Activated CD4-positive, alpha-beta T cell treated with anti-CD3 and anti-CD28 coated beads, Interleukin-2, amount 10 ng/mL, durations not matched to agents 24 days and 14 days (primary cell): ENCODE data around the gene C1orf159. TPM values are rescaled to one million over a fixed set of nuclear protein-coding genes. Genes with fewer than 3 reads are reported as not detected.

ENCODE experiments used
- DNase-seq: peaks from one replicate; pipeline ENCODE4 v3.0.0; 2022
- H3K27ac Mint-ChIP-seq: one replicate; pipeline ENCODE4 v1.8.0; 2022; ENCODE audit warnings: mild to moderate bottlenecking, mixed read lengths
- H3K27me3 Mint-ChIP-seq: one replicate; pipeline ENCODE4 v1.8.0; 2022; ENCODE audit warnings: mixed read lengths
- H3K36me3 Mint-ChIP-seq: one replicate; pipeline ENCODE4 v1.8.0; 2022; ENCODE audit warnings: low read depth, mild to moderate bottlenecking, mixed read lengths
- H3K4me1 Mint-ChIP-seq: one replicate; pipeline ENCODE4 v1.8.0; 2021; ENCODE audit warnings: mixed read lengths
- H3K4me3 Mint-ChIP-seq: one replicate; pipeline ENCODE4 v1.8.0; 2022; ENCODE audit warnings: mild to moderate bottlenecking, moderate library complexity, mixed read lengths
- H3K9me3 Mint-ChIP-seq: one replicate; pipeline ENCODE4 v1.8.0; 2021; ENCODE audit warnings: mixed read lengths
- intact Hi-C: fragments of 100-400 bp; cut with micrococcal nuclease; formaldehyde crosslinking; loops from one replicate; pipeline ENCODE4 v1.15.1; 2023
- total RNA-seq: library from RNA; stranded (reverse); gene quantifications from 2 replicates; pipeline ENCODE4 v1.2.3, GENCODE V29; 2022

The C1orf159 gene
- total RNA-seq, 1 donor from 2014 or later = 28.0 TPM

DNA sequence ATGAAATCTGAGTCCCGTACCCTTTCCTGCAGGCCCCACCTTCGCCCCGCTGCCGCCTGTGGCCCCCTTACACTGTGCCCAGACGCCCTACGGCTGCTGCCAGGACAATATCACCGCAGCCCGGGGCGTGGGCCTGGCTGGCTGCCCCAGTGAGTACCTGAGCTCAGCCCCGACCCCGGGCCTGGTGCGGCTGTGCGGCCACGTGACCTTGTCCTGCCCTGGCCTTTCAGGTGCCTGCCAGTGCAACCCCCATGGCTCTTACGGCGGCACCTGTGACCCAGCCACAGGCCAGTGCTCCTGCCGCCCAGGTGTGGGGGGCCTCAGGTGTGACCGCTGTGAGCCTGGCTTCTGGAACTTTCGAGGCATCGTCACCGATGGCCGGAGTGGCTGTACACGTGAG, 70.8 kb downstream of the C1orf159 start:
- peaks cover 2% of the 10 kb centered on the region for H3K36me3 Mint-ChIP-seq
- H3K27ac Mint-ChIP-seq = no peak overlapping the region
- H3K4me1 Mint-ChIP-seq = no peaks in the 10 kb centered on the region
- H3K9me3 Mint-ChIP-seq = no peaks in the 10 kb centered on the region
- no peaks in the 10 kb centered on the region for H3K27me3 Mint-ChIP-seq
- intact Hi-C loops = no loop called here
- DNase-seq = no peak
- no peak overlapping the region for H3K4me3 Mint-ChIP-seq

DNA sequence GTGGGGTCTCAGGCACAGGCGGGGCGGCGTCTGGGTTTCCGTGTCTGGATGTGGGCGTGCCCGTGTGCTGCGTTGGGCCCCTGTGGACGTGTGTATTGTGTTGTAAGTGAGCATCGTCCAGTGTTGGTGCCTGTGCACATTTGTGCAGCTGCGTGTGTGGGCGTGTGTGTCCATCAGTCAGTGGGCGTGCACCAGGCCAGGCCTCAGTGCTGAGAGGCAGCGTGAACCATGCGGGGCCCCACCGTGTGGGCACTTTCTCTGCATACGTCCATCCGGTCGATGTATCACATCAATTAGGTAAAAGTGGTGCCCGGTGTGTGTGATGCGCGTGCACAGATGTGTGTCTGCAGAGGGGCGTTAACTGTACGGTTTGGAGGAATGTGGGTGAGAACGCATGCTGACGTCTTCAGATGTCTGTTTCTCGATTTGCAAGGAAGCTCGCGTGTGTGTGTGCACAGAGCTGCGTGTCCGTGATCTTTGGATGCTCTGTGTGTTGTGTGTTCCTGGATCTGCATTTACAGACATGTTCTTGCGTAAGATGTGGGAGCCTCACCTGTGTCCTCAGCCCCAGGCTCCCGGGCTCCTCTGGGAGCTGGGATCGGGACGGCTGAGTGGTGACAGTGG, 71.3 kb downstream of the C1orf159 start:
- Mint-ChIP-seq H3K36me3 (peaks cover 2% of the 10 kb centered on the region), H3K4me3 (no peak overlapping the region)

DNA sequence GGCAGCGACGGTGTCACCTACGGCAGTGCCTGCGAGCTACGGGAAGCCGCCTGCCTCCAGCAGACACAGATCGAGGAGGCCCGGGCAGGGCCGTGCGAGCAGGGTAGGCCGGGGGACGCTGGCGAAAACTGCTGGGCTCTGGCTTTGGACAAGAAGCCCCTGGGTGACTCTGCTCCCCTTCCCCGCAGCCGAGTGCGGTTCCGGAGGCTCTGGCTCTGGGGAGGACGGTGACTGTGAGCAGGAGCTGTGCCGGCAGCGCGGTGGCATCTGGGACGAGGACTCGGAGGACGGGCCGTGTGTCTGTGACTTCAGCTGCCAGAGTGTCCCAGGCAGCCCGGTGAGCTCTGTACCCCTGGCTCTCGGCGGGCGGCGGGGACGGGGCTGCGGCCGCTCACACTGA, 72.0 kb downstream of the C1orf159 start:
- intact Hi-C loops = no loop called here
- Mint-ChIP-seq H3K4me1 (peaks cover 9% of the 10 kb centered on the region), H3K36me3 (peaks cover 2% of the 10 kb centered on the region), H3K4me3 (no peak overlapping the region), H3K9me3 (no peaks in the 10 kb centered on the region), H3K27me3 (peaks cover 7% of the 10 kb centered on the region), H3K27ac (no peak overlapping the region)
- DNase-seq = no peak

More for the DNA sequence above, 71.3 kb downstream of the C1orf159 start:
- H3K27ac Mint-ChIP-seq = no peak overlapping the region
- intact Hi-C loops = no loop called here
- peaks cover 3% of the 10 kb centered on the region for H3K4me1 Mint-ChIP-seq
- peaks cover 2% of the 10 kb centered on the region for H3K27me3 Mint-ChIP-seq
- DNase-seq = no peak
- no peaks in the 10 kb centered on the region for H3K9me3 Mint-ChIP-seq

DNA sequence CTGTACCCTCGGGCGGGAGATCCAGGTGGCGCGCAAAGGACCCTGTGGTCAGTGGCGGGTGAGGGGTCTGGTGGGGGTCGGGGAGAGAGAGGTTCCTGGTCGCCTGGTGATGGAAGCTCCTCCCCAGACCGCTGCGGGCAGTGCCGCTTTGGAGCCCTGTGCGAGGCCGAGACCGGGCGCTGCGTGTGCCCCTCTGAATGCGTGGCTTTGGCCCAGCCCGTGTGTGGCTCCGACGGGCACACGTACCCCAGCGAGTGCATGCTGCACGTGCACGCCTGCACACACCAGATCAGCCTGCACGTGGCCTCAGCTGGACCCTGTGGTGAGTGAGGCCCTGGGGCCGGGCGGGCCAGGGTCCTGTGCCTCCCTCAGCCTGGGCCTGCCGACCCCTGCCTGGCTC, 72.5 kb downstream of the C1orf159 start:
- H3K27me3 Mint-ChIP-seq = peaks cover 12% of the 10 kb centered on the region

DNA sequence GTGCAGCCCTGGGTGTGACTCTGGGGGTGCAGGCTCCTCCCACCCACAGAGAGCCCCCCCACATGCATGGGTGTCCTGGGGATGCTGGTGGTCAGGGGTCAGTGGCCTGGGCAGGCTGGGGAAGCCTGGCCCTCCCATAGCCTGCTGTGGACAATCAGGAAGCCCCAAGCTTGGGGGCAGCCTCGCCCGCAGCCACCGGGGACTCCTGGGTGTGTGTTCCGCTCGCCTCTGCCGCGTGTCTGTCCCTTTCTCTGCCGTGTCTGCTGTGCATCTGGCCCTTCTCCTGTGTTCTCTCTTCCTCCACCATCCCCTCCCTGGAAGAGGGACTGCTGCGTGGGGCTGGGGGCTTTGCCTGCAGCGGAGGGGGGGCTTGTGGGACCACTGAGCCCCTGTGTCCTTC, 73.1 kb downstream of the C1orf159 start:
- intact Hi-C loops = no loop called here
- Mint-ChIP-seq H3K9me3 (no peaks in the 10 kb centered on the region), H3K4me3 (no peak overlapping the region), H3K36me3 (peaks cover 2% of the 10 kb centered on the region), H3K4me1 (peaks cover 13% of the 10 kb centered on the region), H3K27ac (no peak overlapping the region), H3K27me3 (peaks cover 14% of the 10 kb centered on the region)
- DNase-seq = no peak

More for the DNA sequence above, 72.5 kb downstream of the C1orf159 start:
- no peak for DNase-seq
- intact Hi-C loops = no loop called here
- Mint-ChIP-seq H3K36me3 (peaks cover 2% of the 10 kb centered on the region), H3K27ac (no peak overlapping the region), H3K9me3 (no peaks in the 10 kb centered on the region), H3K4me3 (no peak overlapping the region), H3K4me1 (peaks cover 13% of the 10 kb centered on the region)

DNA sequence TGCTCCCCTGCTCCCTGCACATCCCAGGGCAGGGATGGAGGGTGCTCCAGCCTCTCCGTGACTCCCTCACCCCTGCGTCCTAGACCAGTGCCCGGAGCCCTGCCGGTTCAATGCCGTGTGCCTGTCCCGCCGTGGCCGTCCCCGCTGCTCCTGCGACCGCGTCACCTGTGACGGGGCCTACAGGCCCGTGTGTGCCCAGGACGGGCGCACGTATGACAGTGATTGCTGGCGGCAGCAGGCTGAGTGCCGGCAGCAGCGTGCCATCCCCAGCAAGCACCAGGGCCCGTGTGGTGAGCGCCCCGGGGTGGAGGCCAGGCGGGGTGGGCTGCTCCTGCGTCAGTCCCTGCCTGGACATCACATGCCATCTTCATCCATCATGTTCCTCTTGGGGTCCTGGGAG, 74.0 kb downstream of the C1orf159 start:
- no peaks in the 10 kb centered on the region for H3K9me3 Mint-ChIP-seq
- H3K27me3 Mint-ChIP-seq = peaks cover 15% of the 10 kb centered on the region
- no peak for DNase-seq
- H3K36me3 Mint-ChIP-seq = no peaks in the 10 kb centered on the region
- intact Hi-C loops = loop anchor here (2.0 kb wide), 1 partner anchor 17 kb away; no protein-coding TSS in a partner anchor
- peak overlapping the region; percentile 15 for H3K4me3 Mint-ChIP-seq
- H3K27ac Mint-ChIP-seq = no peak overlapping the region
- H3K4me1 Mint-ChIP-seq = peaks cover 13% of the 10 kb centered on the region

DNA sequence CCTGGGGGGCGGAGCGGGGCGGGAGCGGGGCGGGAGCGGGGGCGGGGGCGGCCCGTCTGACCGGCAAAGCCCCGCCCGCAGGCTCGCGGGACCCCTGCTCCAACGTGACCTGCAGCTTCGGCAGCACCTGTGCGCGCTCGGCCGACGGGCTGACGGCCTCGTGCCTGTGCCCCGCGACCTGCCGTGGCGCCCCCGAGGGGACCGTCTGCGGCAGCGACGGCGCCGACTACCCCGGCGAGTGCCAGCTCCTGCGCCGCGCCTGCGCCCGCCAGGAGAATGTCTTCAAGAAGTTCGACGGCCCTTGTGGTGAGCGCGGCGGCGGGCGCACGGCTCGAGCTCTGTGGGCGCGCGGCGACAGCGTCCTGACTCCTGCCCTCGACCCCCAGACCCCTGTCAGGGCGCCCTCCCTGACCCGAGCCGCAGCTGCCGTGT, 74.8 kb downstream of the C1orf159 start:
- Mint-ChIP-seq H3K36me3 (no peaks in the 10 kb centered on the region), H3K27ac (no peak overlapping the region), H3K4me1 (peaks cover 13% of the 10 kb centered on the region), H3K9me3 (no peaks in the 10 kb centered on the region), H3K27me3 (peaks cover 16% of the 10 kb centered on the region), H3K4me3 (no peak overlapping the region)
- peak; percentile 75 for DNase-seq
- intact Hi-C loops = loop anchor here (2.0 kb wide), 1 partner anchor 18 kb away; no protein-coding TSS in a partner anchor

DNA sequence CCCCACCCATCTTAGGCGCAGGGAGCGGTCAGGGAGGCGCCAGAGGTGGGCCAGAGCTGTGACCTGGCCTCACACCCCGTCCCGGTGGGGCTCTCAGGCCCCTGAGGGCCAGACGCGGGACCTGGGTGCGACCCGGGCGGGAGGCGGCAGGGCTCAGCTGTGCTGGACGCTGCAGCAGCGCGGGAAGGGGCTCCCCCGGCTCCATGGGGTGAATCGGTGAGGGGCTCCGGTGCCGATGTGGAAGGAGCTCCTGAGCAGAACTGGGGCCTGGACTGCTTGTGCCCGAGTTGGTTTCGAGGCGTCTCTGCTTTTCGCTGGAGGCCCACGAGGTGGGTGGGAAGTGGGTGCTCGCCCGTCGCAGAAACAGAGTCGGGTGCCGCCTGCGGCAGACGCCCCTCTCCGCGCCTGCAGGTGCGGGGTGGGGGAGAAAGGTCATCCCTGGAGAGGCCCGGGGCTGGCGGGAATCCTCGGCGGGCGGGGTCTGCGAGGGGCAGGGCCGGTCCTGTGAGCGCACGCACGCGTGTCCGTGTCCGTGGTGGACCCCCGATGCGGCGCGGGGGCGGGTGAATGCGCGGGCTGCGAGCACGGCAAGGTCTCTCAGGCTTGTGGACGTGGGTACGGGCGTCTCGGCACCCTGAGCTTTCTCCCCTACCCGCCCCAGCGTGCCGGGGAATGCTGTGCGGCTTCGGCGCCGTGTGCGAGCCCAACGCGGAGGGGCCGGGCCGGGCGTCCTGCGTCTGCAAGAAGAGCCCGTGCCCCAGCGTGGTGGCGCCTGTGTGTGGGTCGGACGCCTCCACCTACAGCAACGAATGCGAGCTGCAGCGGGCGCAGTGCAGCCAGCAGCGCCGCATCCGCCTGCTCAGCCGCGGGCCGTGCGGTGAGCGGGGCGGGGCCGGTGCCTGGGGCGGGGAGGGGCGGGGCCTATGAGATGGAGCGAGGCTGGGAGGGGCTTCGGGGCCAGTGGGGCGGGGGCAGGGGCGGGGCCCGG, 75.6 kb downstream of the C1orf159 start:
- H3K27me3 Mint-ChIP-seq = peaks cover 20% of the 10 kb centered on the region
- no peaks in the 10 kb centered on the region for H3K9me3 Mint-ChIP-seq
- no peaks in the 10 kb centered on the region for H3K36me3 Mint-ChIP-seq
- H3K27ac Mint-ChIP-seq = peak overlapping the region; percentile 39
- H3K4me1 Mint-ChIP-seq = peaks cover 13% of the 10 kb centered on the region
- intact Hi-C loops = loop anchor here (2.0 kb wide), 1 partner anchor 19 kb away; no protein-coding TSS in a partner anchor
- peak; percentile 94 for DNase-seq
- H3K4me3 Mint-ChIP-seq = peak overlapping the region; percentile 73

DNA sequence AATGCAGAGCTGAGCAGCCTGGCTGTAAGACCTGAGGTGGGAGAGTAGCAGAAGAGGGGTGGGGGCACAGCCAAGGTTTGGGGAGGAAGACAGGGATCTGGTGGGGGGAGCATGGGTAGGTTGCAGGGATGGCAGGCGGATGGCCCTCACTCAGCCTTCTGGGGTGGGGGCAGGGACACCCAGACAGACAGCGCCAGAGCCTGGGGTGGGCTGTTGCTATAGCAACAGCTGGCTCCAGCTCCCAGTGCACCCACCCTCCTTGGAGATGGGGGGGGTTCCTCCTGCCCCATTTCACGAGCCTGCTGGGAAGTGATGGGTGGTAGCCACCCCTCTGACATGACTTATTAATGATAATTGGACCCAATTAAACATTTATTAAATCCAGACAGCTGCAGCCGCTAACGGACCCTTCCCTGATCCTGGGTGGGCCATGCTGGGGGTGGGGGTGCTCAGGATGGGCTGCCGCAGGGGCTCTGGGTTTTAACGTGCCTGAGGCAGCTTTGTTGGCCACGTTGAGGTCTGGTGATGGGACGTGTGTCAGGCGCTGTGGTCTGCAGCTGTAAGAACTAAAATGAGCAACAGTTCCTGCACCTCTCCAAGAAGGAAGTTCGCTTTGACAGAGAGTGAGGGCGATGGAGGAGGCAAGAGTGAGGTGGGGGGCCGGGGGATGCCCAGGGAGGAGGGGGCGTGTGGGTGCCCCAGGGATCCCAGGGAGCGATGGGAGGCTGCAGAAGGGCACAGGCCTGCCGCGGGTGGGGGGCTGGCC, 76.6 kb downstream of the C1orf159 start:
- peaks cover 13% of the 10 kb centered on the region for H3K4me1 Mint-ChIP-seq
- H3K9me3 Mint-ChIP-seq = no peaks in the 10 kb centered on the region
- peak overlapping the region; percentile 73 for H3K4me3 Mint-ChIP-seq
- H3K27me3 Mint-ChIP-seq = peaks cover 22% of the 10 kb centered on the region
- H3K27ac Mint-ChIP-seq = peak overlapping the region; percentile 39
- intact Hi-C loops = loop anchor here (10.0 kb wide), 1 partner anchor 165 kb away; the partner anchor contains the start of gene TNFRSF18
- DNase-seq = peak; percentile 67
- no peaks in the 10 kb centered on the region for H3K36me3 Mint-ChIP-seq

DNA sequence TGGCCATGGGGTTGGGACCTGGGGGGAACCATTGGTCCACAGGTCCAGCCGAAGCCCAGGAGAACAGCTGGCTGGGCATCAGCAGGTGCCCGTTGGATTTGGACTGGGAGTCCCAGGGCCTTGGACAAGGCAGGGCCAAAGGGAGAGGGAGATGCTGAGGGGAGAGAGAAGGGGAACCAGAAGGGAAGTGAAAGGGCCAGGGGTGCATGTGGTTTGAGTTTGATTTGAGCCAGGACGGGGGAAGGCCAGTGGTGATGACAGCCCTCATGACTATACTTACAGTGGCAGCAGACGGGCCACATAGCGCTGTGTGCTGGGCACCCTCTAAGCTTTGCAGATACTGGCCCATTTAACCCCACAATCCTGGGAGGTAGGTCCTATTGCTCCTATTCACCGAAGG, 77.2 kb downstream of the C1orf159 start:
- DNase-seq = no peak
- peak overlapping the region; percentile 73 for H3K4me3 Mint-ChIP-seq
- H3K27ac Mint-ChIP-seq = no peak overlapping the region
- H3K9me3 Mint-ChIP-seq = no peaks in the 10 kb centered on the region
- H3K27me3 Mint-ChIP-seq = peaks cover 22% of the 10 kb centered on the region
- no peaks in the 10 kb centered on the region for H3K36me3 Mint-ChIP-seq
- H3K4me1 Mint-ChIP-seq = peaks cover 13% of the 10 kb centered on the region
- intact Hi-C loops = loop anchor here (10.0 kb wide), 1 partner anchor 166 kb away; the partner anchor contains the start of gene TNFRSF18

DNA sequence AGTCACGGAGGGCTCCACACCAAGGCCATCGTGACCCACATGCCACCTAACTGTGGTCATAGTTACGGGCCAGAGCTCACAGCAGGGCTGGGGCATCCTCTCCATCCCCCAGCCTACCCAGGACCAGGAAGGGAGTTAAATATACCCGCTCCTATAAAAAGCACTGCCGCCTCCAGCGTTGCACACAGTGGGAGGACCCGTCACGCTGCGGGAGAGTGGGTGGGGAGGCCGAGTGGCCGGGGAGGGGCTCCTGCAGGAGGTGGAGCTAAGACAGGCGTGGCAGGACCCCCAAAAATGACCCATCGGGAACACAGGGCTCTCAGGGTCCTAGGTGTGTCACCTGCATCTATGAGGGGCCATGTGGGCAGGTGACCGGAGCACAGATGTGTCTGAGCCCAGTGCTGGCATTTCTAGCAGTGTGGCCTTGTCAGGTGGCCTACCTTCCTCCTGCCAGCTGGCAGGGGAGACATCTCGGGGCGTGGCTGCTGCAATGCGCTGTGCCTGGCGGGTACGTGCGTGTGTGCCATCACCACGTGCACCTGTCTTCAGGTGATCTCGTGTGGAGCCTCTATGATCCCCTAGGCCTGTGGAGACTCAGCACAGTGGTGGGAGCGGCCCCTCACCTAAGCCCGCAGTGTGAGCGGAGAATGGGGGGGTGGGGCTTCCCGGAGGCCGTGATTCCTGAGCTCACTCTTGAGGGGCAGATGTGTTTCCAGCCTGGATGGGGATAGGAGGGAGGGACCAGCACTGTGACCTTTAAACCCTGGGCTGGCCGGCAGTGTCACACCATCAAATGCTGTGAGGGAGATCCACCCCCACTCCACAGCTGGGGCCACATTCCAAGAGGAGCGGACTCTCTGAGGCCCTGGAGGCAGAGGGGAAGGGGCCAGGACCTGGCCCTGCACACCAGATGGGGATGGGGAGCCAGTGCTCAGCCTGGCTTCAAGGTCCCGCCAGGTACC, 78.2 kb downstream of the C1orf159 start:
- Mint-ChIP-seq H3K27me3 (peaks cover 22% of the 10 kb centered on the region), H3K27ac (no peak overlapping the region), H3K4me3 (no peak overlapping the region), H3K4me1 (peaks cover 13% of the 10 kb centered on the region), H3K9me3 (no peaks in the 10 kb centered on the region), H3K36me3 (no peaks in the 10 kb centered on the region)
- DNase-seq = no peak
- intact Hi-C loops = loop anchor here (10.0 kb wide), 1 partner anchor 167 kb away; the partner anchor contains the start of gene TNFRSF18

DNA sequence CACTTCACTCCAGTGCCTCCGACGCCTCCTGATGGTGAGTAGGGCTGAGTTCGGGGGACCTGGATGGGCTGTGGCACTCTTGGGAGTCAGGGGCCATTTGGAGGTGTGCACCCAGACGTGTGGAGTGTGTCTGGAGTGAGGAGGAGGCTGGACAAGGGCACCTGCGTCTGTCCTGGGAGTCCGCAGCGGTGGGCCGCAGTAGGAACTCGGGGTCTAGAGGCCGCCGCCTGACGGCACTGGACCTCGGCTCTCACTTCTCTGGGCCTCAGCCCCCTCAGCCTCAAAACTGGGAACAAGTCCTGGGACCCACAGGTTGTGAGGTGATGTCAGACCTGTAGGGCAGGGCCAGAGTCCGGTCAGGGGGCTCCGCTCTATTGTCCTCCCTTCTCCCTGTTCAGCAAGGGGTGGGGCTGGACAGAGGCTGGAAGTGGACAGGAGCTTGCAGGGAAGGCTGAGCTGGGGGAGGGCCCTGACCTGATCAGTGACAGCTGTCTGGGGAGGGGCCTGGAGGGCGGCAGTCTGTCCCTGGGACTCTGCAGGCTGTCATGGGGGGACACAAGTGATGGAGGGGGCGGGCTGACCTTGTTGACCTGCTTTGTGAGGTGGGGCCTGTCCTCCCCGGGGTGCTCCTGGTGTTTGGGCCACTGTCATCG, 80.5 kb downstream of the C1orf159 start:
- no peaks in the 10 kb centered on the region for H3K9me3 Mint-ChIP-seq
- H3K27ac Mint-ChIP-seq = no peak overlapping the region
- DNase-seq = no peak
- intact Hi-C loops = loop anchor here (10.0 kb wide), 1 partner anchor 169 kb away; the partner anchor contains the start of gene TNFRSF18
- peaks cover 19% of the 10 kb centered on the region for H3K4me1 Mint-ChIP-seq
- peaks cover 24% of the 10 kb centered on the region for H3K27me3 Mint-ChIP-seq
- no peaks in the 10 kb centered on the region for H3K36me3 Mint-ChIP-seq
- H3K4me3 Mint-ChIP-seq = no peak overlapping the region
